Measurements from ENCODE around the gene PALLD.

DNA sequence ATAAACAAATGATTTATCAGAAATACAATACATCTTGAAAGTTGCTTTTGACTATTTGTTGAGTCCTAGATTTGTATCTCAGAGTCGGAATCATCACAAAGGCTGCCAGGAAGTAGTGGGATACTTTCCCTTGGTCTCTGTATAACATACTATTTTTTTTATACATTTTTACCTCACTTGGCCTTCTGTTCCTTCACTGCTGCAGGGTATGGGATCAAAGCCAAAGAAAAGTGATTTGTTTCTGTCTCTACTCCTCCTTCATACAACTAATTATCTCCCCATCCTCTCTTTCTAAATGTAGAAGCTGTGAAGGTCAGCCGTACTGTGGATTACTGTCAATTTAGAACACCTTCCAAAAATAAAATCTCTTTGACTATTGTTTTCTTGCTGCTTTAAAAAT lies 24.9 kb downstream of the PALLD start:
- TF ChIP-seq ZNF621 (tag by site-specific recombination; IDR thresholded peaks at IDR 0.05) = no peak
- TF ChIP-seq, protein P1, sequence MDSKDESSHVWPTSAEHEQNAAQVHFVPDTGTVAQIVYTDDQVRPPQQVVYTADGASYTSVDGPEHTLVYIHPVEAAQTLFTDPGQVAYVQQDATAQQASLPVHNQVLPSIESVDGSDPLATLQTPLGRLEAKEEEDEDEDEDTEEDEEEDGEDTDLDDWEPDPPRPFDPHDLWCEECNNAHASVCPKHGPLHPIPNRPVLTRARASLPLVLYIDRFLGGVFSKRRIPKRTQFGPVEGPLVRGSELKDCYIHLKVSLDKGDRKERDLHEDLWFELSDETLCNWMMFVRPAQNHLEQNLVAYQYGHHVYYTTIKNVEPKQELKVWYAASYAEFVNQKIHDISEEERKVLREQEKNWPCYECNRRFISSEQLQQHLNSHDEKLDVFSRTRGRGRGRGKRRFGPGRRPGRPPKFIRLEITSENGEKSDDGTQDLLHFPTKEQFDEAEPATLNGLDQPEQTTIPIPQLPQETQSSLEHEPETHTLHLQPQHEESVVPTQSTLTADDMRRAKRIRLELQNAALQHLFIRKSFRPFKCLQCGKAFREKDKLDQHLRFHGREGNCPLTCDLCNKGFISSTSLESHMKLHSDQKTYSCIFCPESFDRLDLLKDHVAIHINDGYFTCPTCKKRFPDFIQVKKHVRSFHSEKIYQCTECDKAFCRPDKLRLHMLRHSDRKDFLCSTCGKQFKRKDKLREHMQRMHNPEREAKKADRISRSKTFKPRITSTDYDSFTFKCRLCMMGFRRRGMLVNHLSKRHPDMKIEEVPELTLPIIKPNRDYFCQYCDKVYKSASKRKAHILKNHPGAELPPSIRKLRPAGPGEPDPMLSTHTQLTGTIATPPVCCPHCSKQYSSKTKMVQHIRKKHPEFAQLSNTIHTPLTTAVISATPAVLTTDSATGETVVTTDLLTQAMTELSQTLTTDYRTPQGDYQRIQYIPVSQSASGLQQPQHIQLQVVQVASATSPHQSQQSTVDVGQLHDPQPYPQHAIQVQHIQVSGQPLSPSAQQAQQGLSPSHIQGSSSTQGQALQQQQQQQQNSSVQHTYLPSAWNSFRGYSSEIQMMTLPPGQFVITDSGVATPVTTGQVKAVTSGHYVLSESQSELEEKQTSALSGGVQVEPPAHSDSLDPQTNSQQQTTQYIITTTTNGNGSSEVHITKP (tag by site-specific recombination; IDR thresholded peaks at IDR 0.05) = no peak
- TF ChIP-seq, protein P2, sequence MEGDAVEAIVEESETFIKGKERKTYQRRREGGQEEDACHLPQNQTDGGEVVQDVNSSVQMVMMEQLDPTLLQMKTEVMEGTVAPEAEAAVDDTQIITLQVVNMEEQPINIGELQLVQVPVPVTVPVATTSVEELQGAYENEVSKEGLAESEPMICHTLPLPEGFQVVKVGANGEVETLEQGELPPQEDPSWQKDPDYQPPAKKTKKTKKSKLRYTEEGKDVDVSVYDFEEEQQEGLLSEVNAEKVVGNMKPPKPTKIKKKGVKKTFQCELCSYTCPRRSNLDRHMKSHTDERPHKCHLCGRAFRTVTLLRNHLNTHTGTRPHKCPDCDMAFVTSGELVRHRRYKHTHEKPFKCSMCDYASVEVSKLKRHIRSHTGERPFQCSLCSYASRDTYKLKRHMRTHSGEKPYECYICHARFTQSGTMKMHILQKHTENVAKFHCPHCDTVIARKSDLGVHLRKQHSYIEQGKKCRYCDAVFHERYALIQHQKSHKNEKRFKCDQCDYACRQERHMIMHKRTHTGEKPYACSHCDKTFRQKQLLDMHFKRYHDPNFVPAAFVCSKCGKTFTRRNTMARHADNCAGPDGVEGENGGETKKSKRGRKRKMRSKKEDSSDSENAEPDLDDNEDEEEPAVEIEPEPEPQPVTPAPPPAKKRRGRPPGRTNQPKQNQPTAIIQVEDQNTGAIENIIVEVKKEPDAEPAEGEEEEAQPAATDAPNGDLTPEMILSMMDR (tag by site-specific recombination; IDR thresholded peaks at IDR 0.05) = no peak

Measured in HEK293 (cell line).